SK-N-MC (cell line): ENCODE measurements around the gene PTPN6.

ENCODE experiments used
- DNase-seq: peaks from one replicate; pipeline ENCODE4 v3.0.0-alpha.2; 2011; ENCODE audit warnings: low read depth, low spot score
- H3K27ac ChIP-seq: fragments of 200-600 bp; sonication (generic); 2 replicates; pipeline ENCODE4 v1.5.1; 2016; ENCODE audit warnings: mixed run types
- H3K36me3 ChIP-seq: fragments of 200-600 bp; sonication (generic); 2 replicates; pipeline ENCODE4 v1.6.1; 2017; ENCODE audit warnings: antibody characterized with exemption, low read length, mixed read lengths; ENCODE audit not compliant: insufficient read depth
- H3K4me3 ChIP-seq: fragments of 200-600 bp; sonication (generic); 2 replicates; pipeline ENCODE4 v1.5.1; 2016
- H3K9ac ChIP-seq: fragments of 200-600 bp; sonication (generic); 2 replicates; pipeline ENCODE4 v1.8.0; 2017; ENCODE audit warnings: mixed run types, mixed read lengths; ENCODE audit not compliant: insufficient read length
- H3K9me3 ChIP-seq: fragments of 200-600 bp; sonication (generic); 2 replicates; pipeline ENCODE4 v1.6.1; 2017; ENCODE audit warnings: low read depth, mild to moderate bottlenecking, antibody characterized with exemption, low read length, moderate library complexity, mixed read lengths
- EZH2 ChIP-seq: fragments of 200-600 bp; sonication (generic); IDR thresholded peaks from one replicate; pipeline ENCODE4 v1.6.1; 2017; ENCODE audit warnings: antibody characterized with exemption
- FOXP2 ChIP-seq: optimal IDR thresholded peaks from 2 replicates; pipeline ENCODE3; 2011; ENCODE audit warnings: mild to moderate bottlenecking, moderate library complexity; ENCODE audit not compliant: insufficient read depth; ENCODE audit errors: extremely low read length, control extremely low read depth
- POLR2AphosphoS5 ChIP-seq: IDR thresholded peaks from 2 replicates; pipeline ENCODE4 v1.6.1; 2012; ENCODE audit warnings: mild to moderate bottlenecking, low read depth, low read length, borderline replicate concordance

The PTPN6 gene

GRCh38 chr12:6979453-6979852 is 28.3 kb downstream of the PTPN6 start:
- no peaks in the 10 kb centered on the region for H3K9me3 ChIP-seq
- H3K9ac ChIP-seq, result no peak overlapping the region
- no peak for DNase-seq
- no peak overlapping the region for H3K4me3 ChIP-seq
- TF ChIP-seq FOXP2, result no peak
- no peak for TF ChIP-seq POLR2AphosphoS5
- TF ChIP-seq EZH2, result no peak
- 0 out of 2 replicates have a peak overlapping the region, but pooled peaks have one; percentile 58 for H3K27ac ChIP-seq
- peaks cover 78% of the 10 kb centered on the region for H3K36me3 ChIP-seq

- H3K9me3 ChIP-seq, result no peaks in the 10 kb centered on the region
- peaks cover 76% of the 10 kb centered on the region for H3K36me3 ChIP-seq
- no peak overlapping the region for H3K27ac ChIP-seq
- no peak for TF ChIP-seq FOXP2
- TF ChIP-seq EZH2, result no peak
- no peak for TF ChIP-seq POLR2AphosphoS5
- no peak overlapping the region for H3K4me3 ChIP-seq
- DNase-seq, result no peak
- H3K9ac ChIP-seq, result no peak overlapping the region
These were observed 28.9 kb downstream of the PTPN6 start for GRCh38 chr12:6980075-6980474.

GRCh38 chr12:6980740-6981139 is 29.6 kb downstream of the PTPN6 start:
- peaks cover 69% of the 10 kb centered on the region for H3K36me3 ChIP-seq
- no peak overlapping the region for H3K4me3 ChIP-seq
- no peak for DNase-seq
- no peak for TF ChIP-seq EZH2
- no peak for TF ChIP-seq POLR2AphosphoS5
- no peak for TF ChIP-seq FOXP2
- H3K9me3 ChIP-seq, result no peaks in the 10 kb centered on the region
- no peak overlapping the region for H3K27ac ChIP-seq
- no peak overlapping the region for H3K9ac ChIP-seq

GRCh38 chr12:6981152-6982052 is 30.2 kb downstream of the PTPN6 start:
- Histone ChIP-seq H3K27ac (no peak overlapping the region), H3K9me3 (no peaks in the 10 kb centered on the region), H3K36me3 (peaks cover 64% of the 10 kb centered on the region), H3K4me3 (no peak overlapping the region), H3K9ac (no peak overlapping the region)
- no peak for TF ChIP-seq EZH2
- no peak for TF ChIP-seq FOXP2
- no peak for TF ChIP-seq POLR2AphosphoS5
- DNase-seq, result no peak

- no peak for DNase-seq
- H3K27ac ChIP-seq, result no peak overlapping the region
- no peaks in the 10 kb centered on the region for H3K9me3 ChIP-seq
- peaks cover 54% of the 10 kb centered on the region for H3K36me3 ChIP-seq
- TF ChIP-seq EZH2 (no peak), POLR2AphosphoS5 (no peak), FOXP2 (no peak)
- no peak overlapping the region for H3K9ac ChIP-seq
- no peak overlapping the region for H3K4me3 ChIP-seq
These were observed 31.4 kb downstream of the PTPN6 start for GRCh38 chr12:6982532-6982931.

GRCh38 chr12:6987956-6988553 is 36.9 kb downstream of the PTPN6 start:
- Histone ChIP-seq H3K9me3 (no peaks in the 10 kb centered on the region), H3K9ac (no peak overlapping the region), H3K27ac (no peak overlapping the region), H3K4me3 (no peak overlapping the region), H3K36me3 (peaks cover 39% of the 10 kb centered on the region)
- TF ChIP-seq POLR2AphosphoS5 (no peak), FOXP2 (no peak), EZH2 (no peak)
- DNase-seq, result no peak

- Histone ChIP-seq H3K9me3 (no peaks in the 10 kb centered on the region), H3K36me3 (peaks cover 37% of the 10 kb centered on the region), H3K27ac (no peak overlapping the region), H3K9ac (no peak overlapping the region), H3K4me3 (no peak overlapping the region)
- TF ChIP-seq EZH2 (no peak), POLR2AphosphoS5 (no peak), FOXP2 (no peak)
- no peak for DNase-seq
These were observed 44.9 kb downstream of the PTPN6 start for GRCh38 chr12:6996040-6996441.

GRCh38 chr12:6998715-6999451 is 47.7 kb downstream of the PTPN6 start:
- Histone ChIP-seq H3K27ac (no peak overlapping the region), H3K36me3 (peaks cover 31% of the 10 kb centered on the region), H3K4me3 (no peak overlapping the region), H3K9me3 (no peaks in the 10 kb centered on the region), H3K9ac (no peak overlapping the region)
- DNase-seq, result no peak
- TF ChIP-seq POLR2AphosphoS5, result no peak
- no peak for TF ChIP-seq EZH2
- TF ChIP-seq FOXP2, result no peak
